GM23338 (cell line): Measurements from ENCODE around the gene BEST2. TPM values are rescaled to one million over a fixed set of nuclear protein-coding genes. Genes with fewer than 3 reads are reported as not detected.

Experiments
- ATAC-seq: fragments of 200-7000 bp; cut with Tn5 transposase; 3 replicates; pipeline ENCODE4 v1.9.1; 2020
- DNase-seq: peaks from one replicate; pipeline ENCODE4 v3.0.0-alpha.2; 2015; ENCODE audit warnings: low spot score
- H2AFZ ChIP-seq: fragments of 200-600 bp; sonication (generic); 2 replicates; pipeline ENCODE4 v1.8.0; 2016; ENCODE audit warnings: antibody characterized with exemption, mild to moderate bottlenecking, moderate library complexity
- H3F3A ChIP-seq: fragments of 200-600 bp; sonication (generic); replicated peaks from 2 replicates; pipeline ENCODE4 v1.8.0; 2017; ENCODE audit warnings: antibody characterized with exemption, mixed run types, low read depth
- H3K27ac ChIP-seq: fragments of 200-600 bp; sonication (generic); 2 replicates; pipeline ENCODE4 v1.6.1; 2016; ENCODE audit warnings: low read depth
- H3K27me3 ChIP-seq: fragments of 200-600 bp; sonication (generic); 2 replicates; pipeline ENCODE4 v1.8.0; 2016; ENCODE audit warnings: mild to moderate bottlenecking, mixed run types, moderate library complexity; ENCODE audit not compliant: insufficient read depth
- H3K36me3 ChIP-seq: fragments of 200-600 bp; sonication (generic); 2 replicates; pipeline ENCODE4 v1.8.0; 2016; ENCODE audit warnings: mild to moderate bottlenecking; ENCODE audit not compliant: insufficient read depth
- H3K4me1 ChIP-seq: fragments of 200-600 bp; sonication (generic); 2 replicates; pipeline ENCODE4 v1.8.0; 2016; ENCODE audit warnings: mild to moderate bottlenecking, moderate library complexity; ENCODE audit not compliant: insufficient read depth
- H3K4me2 ChIP-seq: fragments of 200-600 bp; sonication (generic); 2 replicates; pipeline ENCODE4 v1.7.1; 2017; ENCODE audit warnings: mixed run types
- H3K4me3 ChIP-seq: fragments of 200-600 bp; sonication (generic); 2 replicates; pipeline ENCODE4 v1.6.1; 2016; ENCODE audit warnings: mixed run types
- H3K79me2 ChIP-seq: fragments of 200-600 bp; sonication (generic); replicated peaks from 2 replicates; pipeline ENCODE4 v1.8.0; 2017; ENCODE audit warnings: mild to moderate bottlenecking; ENCODE audit not compliant: insufficient read depth
- H3K9me2 ChIP-seq: fragments of 200-600 bp; sonication (generic); 2 replicates; pipeline ENCODE4 v1.8.0; 2017; ENCODE audit not compliant: insufficient read depth
- H4K20me1 ChIP-seq: fragments of 200-600 bp; sonication (generic); replicated peaks from 2 replicates; pipeline ENCODE4 v1.8.0; 2017; ENCODE audit warnings: mild to moderate bottlenecking; ENCODE audit not compliant: insufficient read depth
- H3K27ac Mint-ChIP-seq: 2 replicates; pipeline ENCODE4 v1.8.0; 2020; ENCODE audit warnings: inconsistent platforms, mild to moderate bottlenecking, moderate library complexity, mixed read lengths
- H3K27me3 Mint-ChIP-seq: 3 replicates; pipeline ENCODE4 v1.8.0; 2022; ENCODE audit warnings: low read depth, mild to moderate bottlenecking, moderate library complexity, mixed read lengths, inconsistent platforms; ENCODE audit not compliant: insufficient read depth, poor library complexity
- H3K36me3 Mint-ChIP-seq: 3 replicates; pipeline ENCODE4 v1.8.0; 2021; ENCODE audit warnings: low read depth, mild to moderate bottlenecking, inconsistent platforms, moderate library complexity, mixed read lengths
- H3K4me1 Mint-ChIP-seq: 3 replicates; pipeline ENCODE4 v1.8.0; 2020; ENCODE audit warnings: mild to moderate bottlenecking, inconsistent platforms, mixed read lengths
- H3K4me3 Mint-ChIP-seq: 3 replicates; pipeline ENCODE4 v1.8.0; 2021; ENCODE audit warnings: moderate library complexity, mild to moderate bottlenecking, inconsistent platforms, mixed read lengths
- H3K9me3 Mint-ChIP-seq: 3 replicates; pipeline ENCODE4 v1.8.0; 2020; ENCODE audit warnings: moderate library complexity, mild to moderate bottlenecking, inconsistent platforms, mixed read lengths
- CREB1 ChIP-seq: fragments of 250-450 bp; sonication (Bioruptor Pico); IDR thresholded peaks from 2 replicates; pipeline ENCODE4 v1.5.0; 2020; ENCODE audit warnings: low read depth, mild to moderate bottlenecking, moderate library complexity
- EZH2 ChIP-seq: fragments of 200-600 bp; sonication (generic); IDR thresholded peaks from one replicate; pipeline ENCODE4 v1.8.0; 2017; ENCODE audit warnings: antibody characterized with exemption, mild to moderate bottlenecking, low read depth; ENCODE audit not compliant: unreplicated experiment
- EZH2phosphoT487 ChIP-seq: fragments of 200-600 bp; sonication (generic); IDR thresholded peaks from one replicate; pipeline ENCODE4 v1.8.1; 2018; ENCODE audit warnings: antibody characterized with exemption; ENCODE audit not compliant: unreplicated experiment
- JUNB ChIP-seq: IDR thresholded peaks from one replicate; pipeline ENCODE4 v1.6.1; 2016; ENCODE audit warnings: antibody characterized with exemption; ENCODE audit not compliant: unreplicated experiment
- NANOG ChIP-seq: IDR thresholded peaks from 2 replicates; pipeline ENCODE4 v1.6.1; 2016; ENCODE audit warnings: antibody characterized with exemption, borderline replicate concordance
- POLR2AphosphoS5 ChIP-seq: IDR thresholded peaks from 2 replicates; pipeline ENCODE4 v1.6.1; 2016; ENCODE audit warnings: antibody characterized with exemption, low read depth
- STAT1 ChIP-seq: IDR thresholded peaks from one replicate; pipeline ENCODE4 v1.6.1; 2016; ENCODE audit warnings: antibody characterized with exemption; ENCODE audit not compliant: unreplicated experiment
- ZNF114 ChIP-seq: fragments of 250-450 bp; sonication (Bioruptor Pico); IDR thresholded peaks from 2 replicates; pipeline ENCODE4 v1.5.0; 2020; ENCODE audit warnings: mild to moderate bottlenecking, moderate library complexity
- ZNF331 ChIP-seq: fragments of 250-450 bp; sonication (Bioruptor Pico); IDR thresholded peaks from 2 replicates; pipeline ENCODE4 v1.5.0; 2020; ENCODE audit warnings: low read depth, mild to moderate bottlenecking, moderate library complexity
- polyA plus RNA-seq: library from polyadenylated mRNA; unstranded; fragments of >200 nt; fragmentation: Nextera tagmentation; extraction: Ambion mirVana; gene quantifications from 2 replicates; pipeline ENCODE4 v1.2.1, GENCODE V29; 2016
- total RNA-seq: library from RNA; depleted of rRNA; stranded (reverse); fragments of >200 nt; shearing (Covaris generic); gene quantifications from 2 replicates; pipeline ENCODE4 v1.2.3, GENCODE V29; 2014
- TF ChIP-seq, protein P1 (sequence below), 2 experiments: fragments of 200-600 bp in 1 of 2; sonication (generic) in 1 of 2; conservative IDR thresholded peaks; 2 replicates each; pipeline versions ENCODE4 v1.5.1 to v1.6.1; 2016 to 2017; ENCODE audit warnings: antibody characterized with exemption in 2 of 2, low read depth in 2 of 2, mild to moderate bottlenecking in 2 of 2, moderate library complexity in 1 of 2
- TF ChIP-seq, protein P2 (sequence below): fragments of 250-450 bp; sonication (Bioruptor Pico); IDR thresholded peaks from 2 replicates; pipeline ENCODE4 v1.5.0; 2020; ENCODE audit warnings: mild to moderate bottlenecking, moderate library complexity
- TF ChIP-seq, protein P3 (sequence below): IDR thresholded peaks from 2 replicates; pipeline ENCODE4 v1.6.1; 2016; ENCODE audit warnings: antibody characterized with exemption
- TF ChIP-seq, protein P4 (sequence below): IDR thresholded peaks from one replicate; pipeline ENCODE4 v1.6.1; 2018; ENCODE audit warnings: antibody characterized with exemption; ENCODE audit not compliant: unreplicated experiment

BEST2 gene
- total and polyA plus RNA-seq, 2 experiments from 2014 or later: 1.2 to 10.4 TPM

- Histone ChIP-seq H4K20me1 (peaks cover 4% of the 10 kb centered on the region; the same call in 1 of the 2 replicates), H3K4me1 (no peaks in the 10 kb centered on the region), H3K27ac (no peak overlapping the region), H3K79me2 (0 out of 2 replicates have a peak, but pooled peaks cover 3% of the 10 kb centered on the region), H3K4me3 (no peak overlapping the region), H3K9me2 (no peaks in the 10 kb centered on the region), H3F3A (peaks cover 17% of the 10 kb centered on the region), H3K4me2 (no peak overlapping the region), H3K27me3 (no peaks in the 10 kb centered on the region), H2AFZ (no peak overlapping the region), H3K36me3 (0 out of 2 replicates have a peak, but pooled peaks cover 9% of the 10 kb centered on the region)
- Mint-ChIP-seq H3K36me3 (peaks cover 58% of the 10 kb centered on the region), H3K9me3 (peaks cover 6% of the 10 kb centered on the region), H3K4me1 (peaks cover 8% of the 10 kb centered on the region; the same call in 2 of the 3 replicates), H3K27ac (no peak overlapping the region), H3K4me3 (no peak overlapping the region), H3K27me3 (peaks cover 33% of the 10 kb centered on the region)
- TF ChIP-seq STAT1: no peak
- TF ChIP-seq, protein P1, sequence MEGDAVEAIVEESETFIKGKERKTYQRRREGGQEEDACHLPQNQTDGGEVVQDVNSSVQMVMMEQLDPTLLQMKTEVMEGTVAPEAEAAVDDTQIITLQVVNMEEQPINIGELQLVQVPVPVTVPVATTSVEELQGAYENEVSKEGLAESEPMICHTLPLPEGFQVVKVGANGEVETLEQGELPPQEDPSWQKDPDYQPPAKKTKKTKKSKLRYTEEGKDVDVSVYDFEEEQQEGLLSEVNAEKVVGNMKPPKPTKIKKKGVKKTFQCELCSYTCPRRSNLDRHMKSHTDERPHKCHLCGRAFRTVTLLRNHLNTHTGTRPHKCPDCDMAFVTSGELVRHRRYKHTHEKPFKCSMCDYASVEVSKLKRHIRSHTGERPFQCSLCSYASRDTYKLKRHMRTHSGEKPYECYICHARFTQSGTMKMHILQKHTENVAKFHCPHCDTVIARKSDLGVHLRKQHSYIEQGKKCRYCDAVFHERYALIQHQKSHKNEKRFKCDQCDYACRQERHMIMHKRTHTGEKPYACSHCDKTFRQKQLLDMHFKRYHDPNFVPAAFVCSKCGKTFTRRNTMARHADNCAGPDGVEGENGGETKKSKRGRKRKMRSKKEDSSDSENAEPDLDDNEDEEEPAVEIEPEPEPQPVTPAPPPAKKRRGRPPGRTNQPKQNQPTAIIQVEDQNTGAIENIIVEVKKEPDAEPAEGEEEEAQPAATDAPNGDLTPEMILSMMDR (conservative IDR thresholded peaks at IDR 0.05; ENCODE audit: low read depth in 2 of 2): no peak
- no peak for TF ChIP-seq NANOG
- TF ChIP-seq, protein P2, sequence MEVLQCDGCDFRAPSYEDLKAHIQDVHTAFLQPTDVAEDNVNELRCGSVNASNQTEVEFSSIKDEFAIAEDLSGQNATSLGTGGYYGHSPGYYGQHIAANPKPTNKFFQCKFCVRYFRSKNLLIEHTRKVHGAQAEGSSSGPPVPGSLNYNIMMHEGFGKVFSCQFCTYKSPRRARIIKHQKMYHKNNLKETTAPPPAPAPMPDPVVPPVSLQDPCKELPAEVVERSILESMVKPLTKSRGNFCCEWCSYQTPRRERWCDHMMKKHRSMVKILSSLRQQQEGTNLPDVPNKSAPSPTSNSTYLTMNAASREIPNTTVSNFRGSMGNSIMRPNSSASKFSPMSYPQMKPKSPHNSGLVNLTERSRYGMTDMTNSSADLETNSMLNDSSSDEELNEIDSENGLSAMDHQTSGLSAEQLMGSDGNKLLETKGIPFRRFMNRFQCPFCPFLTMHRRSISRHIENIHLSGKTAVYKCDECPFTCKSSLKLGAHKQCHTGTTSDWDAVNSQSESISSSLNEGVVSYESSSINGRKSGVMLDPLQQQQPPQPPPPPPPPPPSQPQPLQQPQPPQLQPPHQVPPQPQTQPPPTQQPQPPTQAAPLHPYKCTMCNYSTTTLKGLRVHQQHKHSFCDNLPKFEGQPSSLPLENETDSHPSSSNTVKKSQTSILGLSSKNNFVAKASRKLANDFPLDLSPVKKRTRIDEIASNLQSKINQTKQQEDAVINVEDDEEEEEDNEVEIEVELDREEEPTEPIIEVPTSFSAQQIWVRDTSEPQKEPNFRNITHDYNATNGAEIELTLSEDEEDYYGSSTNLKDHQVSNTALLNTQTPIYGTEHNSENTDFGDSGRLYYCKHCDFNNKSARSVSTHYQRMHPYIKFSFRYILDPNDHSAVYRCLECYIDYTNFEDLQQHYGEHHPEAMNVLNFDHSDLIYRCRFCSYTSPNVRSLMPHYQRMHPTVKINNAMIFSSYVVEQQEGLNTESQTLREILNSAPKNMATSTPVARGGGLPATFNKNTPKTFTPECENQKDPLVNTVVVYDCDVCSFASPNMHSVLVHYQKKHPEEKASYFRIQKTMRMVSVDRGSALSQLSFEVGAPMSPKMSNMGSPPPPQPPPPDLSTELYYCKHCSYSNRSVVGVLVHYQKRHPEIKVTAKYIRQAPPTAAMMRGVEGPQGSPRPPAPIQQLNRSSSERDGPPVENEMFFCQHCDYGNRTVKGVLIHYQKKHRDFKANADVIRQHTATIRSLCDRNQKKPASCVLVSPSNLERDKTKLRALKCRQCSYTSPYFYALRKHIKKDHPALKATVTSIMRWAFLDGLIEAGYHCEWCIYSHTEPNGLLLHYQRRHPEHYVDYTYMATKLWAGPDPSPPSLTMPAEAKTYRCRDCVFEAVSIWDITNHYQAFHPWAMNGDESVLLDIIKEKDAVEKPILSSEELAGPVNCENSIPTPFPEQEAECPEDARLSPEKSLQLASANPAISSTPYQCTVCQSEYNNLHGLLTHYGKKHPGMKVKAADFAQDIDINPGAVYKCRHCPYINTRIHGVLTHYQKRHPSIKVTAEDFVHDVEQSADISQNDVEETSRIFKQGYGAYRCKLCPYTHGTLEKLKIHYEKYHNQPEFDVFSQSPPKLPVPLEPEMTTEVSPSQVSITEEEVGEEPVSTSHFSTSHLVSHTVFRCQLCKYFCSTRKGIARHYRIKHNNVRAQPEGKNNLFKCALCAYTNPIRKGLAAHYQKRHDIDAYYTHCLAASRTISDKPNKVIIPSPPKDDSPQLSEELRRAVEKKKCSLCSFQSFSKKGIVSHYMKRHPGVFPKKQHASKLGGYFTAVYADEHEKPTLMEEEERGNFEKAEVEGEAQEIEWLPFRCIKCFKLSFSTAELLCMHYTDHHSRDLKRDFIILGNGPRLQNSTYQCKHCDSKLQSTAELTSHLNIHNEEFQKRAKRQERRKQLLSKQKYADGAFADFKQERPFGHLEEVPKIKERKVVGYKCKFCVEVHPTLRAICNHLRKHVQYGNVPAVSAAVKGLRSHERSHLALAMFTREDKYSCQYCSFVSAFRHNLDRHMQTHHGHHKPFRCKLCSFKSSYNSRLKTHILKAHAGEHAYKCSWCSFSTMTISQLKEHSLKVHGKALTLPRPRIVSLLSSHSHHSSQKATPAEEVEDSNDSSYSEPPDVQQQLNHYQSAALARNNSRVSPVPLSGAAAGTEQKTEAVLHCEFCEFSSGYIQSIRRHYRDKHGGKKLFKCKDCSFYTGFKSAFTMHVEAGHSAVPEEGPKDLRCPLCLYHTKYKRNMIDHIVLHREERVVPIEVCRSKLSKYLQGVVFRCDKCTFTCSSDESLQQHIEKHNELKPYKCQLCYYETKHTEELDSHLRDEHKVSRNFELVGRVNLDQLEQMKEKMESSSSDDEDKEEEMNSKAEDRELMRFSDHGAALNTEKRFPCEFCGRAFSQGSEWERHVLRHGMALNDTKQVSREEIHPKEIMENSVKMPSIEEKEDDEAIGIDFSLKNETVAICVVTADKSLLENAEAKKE: no peak
- no peak for TF ChIP-seq ZNF331 (CRISPR knock-in tag)
- no peak for TF ChIP-seq CREB1
- no peak for TF ChIP-seq JUNB
- TF ChIP-seq EZH2: no peak
- TF ChIP-seq POLR2AphosphoS5: no peak
- TF ChIP-seq, protein P3, sequence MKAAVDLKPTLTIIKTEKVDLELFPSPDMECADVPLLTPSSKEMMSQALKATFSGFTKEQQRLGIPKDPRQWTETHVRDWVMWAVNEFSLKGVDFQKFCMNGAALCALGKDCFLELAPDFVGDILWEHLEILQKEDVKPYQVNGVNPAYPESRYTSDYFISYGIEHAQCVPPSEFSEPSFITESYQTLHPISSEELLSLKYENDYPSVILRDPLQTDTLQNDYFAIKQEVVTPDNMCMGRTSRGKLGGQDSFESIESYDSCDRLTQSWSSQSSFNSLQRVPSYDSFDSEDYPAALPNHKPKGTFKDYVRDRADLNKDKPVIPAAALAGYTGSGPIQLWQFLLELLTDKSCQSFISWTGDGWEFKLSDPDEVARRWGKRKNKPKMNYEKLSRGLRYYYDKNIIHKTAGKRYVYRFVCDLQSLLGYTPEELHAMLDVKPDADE: no peak
- TF ChIP-seq ZNF114 (CRISPR knock-in tag): no peak
- TF ChIP-seq, protein P4, sequence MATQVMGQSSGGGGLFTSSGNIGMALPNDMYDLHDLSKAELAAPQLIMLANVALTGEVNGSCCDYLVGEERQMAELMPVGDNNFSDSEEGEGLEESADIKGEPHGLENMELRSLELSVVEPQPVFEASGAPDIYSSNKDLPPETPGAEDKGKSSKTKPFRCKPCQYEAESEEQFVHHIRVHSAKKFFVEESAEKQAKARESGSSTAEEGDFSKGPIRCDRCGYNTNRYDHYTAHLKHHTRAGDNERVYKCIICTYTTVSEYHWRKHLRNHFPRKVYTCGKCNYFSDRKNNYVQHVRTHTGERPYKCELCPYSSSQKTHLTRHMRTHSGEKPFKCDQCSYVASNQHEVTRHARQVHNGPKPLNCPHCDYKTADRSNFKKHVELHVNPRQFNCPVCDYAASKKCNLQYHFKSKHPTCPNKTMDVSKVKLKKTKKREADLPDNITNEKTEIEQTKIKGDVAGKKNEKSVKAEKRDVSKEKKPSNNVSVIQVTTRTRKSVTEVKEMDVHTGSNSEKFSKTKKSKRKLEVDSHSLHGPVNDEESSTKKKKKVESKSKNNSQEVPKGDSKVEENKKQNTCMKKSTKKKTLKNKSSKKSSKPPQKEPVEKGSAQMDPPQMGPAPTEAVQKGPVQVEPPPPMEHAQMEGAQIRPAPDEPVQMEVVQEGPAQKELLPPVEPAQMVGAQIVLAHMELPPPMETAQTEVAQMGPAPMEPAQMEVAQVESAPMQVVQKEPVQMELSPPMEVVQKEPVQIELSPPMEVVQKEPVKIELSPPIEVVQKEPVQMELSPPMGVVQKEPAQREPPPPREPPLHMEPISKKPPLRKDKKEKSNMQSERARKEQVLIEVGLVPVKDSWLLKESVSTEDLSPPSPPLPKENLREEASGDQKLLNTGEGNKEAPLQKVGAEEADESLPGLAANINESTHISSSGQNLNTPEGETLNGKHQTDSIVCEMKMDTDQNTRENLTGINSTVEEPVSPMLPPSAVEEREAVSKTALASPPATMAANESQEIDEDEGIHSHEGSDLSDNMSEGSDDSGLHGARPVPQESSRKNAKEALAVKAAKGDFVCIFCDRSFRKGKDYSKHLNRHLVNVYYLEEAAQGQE: no peak
- TF ChIP-seq EZH2phosphoT487: no peak
- no peak for ATAC-seq
- no peak for DNase-seq
Measured at GRCh38 chr19:12763100-12763499, 11.5 kb downstream of the BEST2 start.
